ENCODE measurements around the gene OS9.

The OS9 gene

DNA sequence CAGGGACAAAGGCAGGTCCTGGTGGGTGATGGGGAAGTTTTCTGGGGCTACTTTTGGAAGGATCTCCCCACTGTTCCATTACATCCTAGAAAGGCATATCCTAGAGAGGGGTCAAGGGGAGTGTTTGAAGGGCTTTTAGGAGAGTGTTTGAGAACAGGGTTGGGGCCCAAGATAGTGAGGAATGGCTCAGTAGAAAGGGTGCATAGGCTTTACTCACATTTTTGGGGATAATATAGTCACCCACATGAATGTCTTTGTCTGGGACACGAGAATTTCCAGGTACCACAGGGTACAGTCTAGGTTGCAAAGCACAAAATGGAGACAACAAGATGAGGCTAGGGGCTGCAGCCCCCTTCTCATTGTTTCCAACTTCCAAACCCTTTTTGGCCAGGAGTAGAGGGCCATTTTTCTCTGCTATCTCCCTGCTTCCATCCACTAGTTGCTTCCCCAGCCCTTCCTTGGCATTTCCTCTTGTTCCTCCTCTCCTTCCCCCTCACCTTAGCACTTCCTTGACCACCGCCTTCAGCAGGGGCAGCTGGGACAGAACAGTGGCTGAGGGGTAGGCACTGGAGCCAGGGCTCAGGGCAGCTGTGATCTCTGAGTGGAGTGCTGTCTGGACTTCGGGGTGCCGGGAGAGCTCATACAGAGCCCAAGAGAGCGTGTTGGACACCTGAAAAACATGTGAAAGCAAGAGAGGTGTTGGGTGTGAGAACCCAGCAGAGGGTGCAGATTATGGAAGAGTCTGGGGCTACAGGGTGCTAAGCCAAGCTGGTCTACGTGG is 70.1 kb downstream of the OS9 start:
- DNase-seq (ENCODE audit: low read depth) = no peak
- TF ChIP-seq, protein P1, sequence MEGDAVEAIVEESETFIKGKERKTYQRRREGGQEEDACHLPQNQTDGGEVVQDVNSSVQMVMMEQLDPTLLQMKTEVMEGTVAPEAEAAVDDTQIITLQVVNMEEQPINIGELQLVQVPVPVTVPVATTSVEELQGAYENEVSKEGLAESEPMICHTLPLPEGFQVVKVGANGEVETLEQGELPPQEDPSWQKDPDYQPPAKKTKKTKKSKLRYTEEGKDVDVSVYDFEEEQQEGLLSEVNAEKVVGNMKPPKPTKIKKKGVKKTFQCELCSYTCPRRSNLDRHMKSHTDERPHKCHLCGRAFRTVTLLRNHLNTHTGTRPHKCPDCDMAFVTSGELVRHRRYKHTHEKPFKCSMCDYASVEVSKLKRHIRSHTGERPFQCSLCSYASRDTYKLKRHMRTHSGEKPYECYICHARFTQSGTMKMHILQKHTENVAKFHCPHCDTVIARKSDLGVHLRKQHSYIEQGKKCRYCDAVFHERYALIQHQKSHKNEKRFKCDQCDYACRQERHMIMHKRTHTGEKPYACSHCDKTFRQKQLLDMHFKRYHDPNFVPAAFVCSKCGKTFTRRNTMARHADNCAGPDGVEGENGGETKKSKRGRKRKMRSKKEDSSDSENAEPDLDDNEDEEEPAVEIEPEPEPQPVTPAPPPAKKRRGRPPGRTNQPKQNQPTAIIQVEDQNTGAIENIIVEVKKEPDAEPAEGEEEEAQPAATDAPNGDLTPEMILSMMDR (IDR thresholded peaks at IDR 0.05; ENCODE audit: low read depth, low read length, missing control alignments) = no peak
- in situ Hi-C loops (cut with HindIII; ENCODE audit: low sequenced_read_pairs) = no loop called here
- no peak overlapping the region for H3K4me3 ChIP-seq (ENCODE audit: low read depth, low read length)

DNA sequence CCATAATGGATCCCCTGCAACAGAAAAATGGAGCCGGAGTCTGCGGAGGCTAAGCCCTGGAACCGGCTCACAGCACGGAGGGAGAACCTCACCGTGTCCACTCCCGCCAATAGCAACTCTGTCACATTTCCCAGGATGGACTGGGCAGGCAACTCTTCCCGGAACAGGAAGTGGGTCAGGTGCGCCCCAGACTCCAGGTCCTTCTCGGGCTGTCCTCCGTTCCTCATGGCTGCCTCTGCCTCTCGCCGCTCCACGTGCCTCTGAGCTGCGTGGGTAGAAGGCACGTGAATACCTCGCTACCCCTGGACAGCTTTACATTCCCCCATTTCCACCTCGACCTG is 70.7 kb downstream of the OS9 start:
- H3K4me3 ChIP-seq (ENCODE audit: low read depth, low read length) = peak overlapping the region; percentile 21
- TF ChIP-seq, protein P1 (IDR thresholded peaks at IDR 0.05; ENCODE audit: low read depth, low read length, missing control alignments) = no peak
- in situ Hi-C loops (cut with HindIII; ENCODE audit: low sequenced_read_pairs) = no loop called here
- no peak for DNase-seq (ENCODE audit: low read depth)

DNA sequence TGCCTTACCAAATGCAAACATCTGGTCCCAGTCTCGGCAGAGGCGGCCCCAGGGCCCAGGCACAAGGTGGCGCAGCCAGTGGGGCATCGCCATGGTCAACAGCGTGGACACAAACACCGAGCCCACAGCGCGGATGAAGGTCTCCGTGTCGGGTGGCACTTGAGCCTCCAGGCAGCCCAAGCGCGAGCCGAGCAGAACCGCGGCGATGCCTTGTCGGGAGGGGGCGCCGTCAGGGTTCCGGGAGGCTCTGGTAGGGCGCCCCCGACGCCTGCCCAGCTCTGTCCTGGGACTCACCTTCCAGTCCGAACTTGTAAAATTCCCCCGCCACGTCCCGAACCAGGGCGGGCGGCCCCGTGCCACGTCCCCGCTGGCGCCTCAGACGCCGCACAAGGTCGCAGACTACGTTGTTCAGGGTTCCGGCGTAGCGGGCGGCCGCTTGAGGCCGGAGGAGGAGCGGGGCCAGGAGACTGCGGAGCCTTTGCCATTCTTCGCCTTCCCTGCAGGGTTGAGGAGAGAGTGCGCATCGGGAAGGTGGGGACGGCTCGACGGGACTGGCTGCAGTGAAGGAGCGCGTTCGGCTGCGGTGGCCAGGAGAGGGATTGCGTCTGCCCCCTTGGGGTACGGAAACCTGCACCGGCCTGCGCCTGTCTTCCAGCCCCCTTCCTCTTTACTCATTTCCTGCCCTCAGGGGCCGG is 71.2 kb downstream of the OS9 start:
- in situ Hi-C loops (cut with HindIII; ENCODE audit: low sequenced_read_pairs) = no loop called here
- TF ChIP-seq, protein P1 (IDR thresholded peaks at IDR 0.05; ENCODE audit: low read depth, low read length, missing control alignments) = peak; percentile 22
- peak overlapping the region; percentile 21 for H3K4me3 ChIP-seq (ENCODE audit: low read depth, low read length)
- no peak for DNase-seq (ENCODE audit: low read depth)

DNA sequence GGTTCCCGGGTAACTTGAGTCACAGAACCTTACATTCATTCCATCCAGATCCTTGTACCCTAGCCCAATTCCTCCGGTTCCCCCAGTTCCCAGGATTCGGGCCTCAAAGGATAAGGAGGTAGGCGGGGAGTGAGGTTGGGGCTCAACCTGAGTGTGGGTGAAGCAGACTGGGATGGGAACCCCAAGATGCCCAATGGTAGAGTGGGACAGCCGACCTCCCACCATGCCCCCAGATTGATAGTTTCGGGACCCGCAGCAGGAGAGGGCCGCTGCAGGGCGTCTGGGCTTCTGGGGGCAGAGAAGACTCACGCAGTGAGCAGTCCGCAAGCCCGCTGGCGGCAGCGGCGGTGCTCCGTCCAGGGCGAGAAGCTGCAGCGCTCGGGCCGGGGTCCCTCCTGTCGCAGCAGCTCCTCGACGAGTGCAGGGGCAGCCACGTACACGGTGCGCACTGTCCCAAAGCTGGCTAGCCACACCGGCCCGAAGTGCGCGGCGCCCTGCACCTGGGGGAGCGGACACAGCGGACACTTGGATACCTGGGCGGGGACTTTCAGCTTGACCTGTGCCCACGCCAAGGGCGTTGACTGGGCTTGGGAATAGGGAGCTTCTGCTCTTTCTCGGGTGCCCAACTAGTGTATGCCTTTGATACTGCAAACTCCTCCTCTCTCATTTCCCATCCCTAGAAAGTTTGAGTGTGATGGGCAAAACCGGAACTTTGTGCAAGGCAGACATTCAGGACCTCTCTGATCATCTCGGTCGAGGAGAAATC is 71.9 kb downstream of the OS9 start:
- TF ChIP-seq, protein P1 (IDR thresholded peaks at IDR 0.05; ENCODE audit: low read depth, low read length, missing control alignments) = no peak
- no peak for DNase-seq (ENCODE audit: low read depth)
- H3K4me3 ChIP-seq (ENCODE audit: low read depth, low read length) = peak overlapping the region; percentile 9
- in situ Hi-C loops (cut with HindIII; ENCODE audit: low sequenced_read_pairs) = no loop called here

DNA sequence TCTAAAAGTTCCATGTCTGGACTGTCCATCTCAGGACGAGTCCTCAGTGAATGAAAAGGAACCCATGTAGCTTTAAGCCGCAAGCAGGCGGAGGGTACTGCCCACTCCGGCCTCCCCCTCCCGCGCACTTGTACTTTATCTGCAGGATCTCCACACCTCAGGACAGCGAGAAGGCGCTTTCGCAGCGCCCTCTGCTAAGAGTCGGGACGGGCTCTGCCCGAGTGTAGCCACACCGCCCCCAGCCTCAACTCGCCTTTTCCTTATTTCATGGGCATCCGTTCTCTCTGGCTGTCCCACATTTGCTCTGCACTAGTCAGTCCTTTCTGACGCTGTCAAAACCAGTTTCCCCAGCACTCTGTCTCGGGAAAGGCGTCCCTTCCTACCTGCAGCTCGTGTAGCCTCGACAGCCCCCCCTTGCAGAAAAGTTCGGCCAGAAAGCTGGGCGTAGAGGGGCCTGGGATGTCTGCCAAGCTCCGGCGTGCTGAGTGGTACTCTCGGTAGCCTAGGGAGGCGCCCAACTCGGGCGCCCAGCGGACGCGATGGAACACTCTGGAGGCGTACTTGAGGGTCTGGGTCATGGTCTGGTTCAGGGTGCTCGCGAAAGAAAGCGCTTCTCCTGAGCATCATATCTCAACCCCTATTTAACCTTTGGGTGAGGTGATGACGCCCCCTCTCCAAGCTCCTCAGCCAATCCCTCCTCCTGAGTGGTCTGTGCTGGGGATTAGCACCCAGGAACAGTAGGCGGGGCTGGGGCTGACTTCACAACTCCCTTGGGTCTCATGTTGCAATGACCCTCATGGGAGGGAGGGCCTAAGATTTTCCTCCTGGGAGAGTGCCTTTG is 72.8 kb downstream of the OS9 start, which contains the start of gene CYP27B1:
Gene CYP27B1 (minus strand): TSS at position 615 of the 841 bp plus-strand sequence. CDS start 37 bp downstream, at position 578.
- DNase-seq (ENCODE audit: low read depth) = no peak
- TF ChIP-seq, protein P1 (IDR thresholded peaks at IDR 0.05; ENCODE audit: low read depth, low read length, missing control alignments) = no peak
- in situ Hi-C loops (cut with HindIII; ENCODE audit: low sequenced_read_pairs) = no loop called here
- H3K4me3 ChIP-seq (ENCODE audit: low read depth, low read length) = peak within 1 kb of the TSS; percentile 9

DNA sequence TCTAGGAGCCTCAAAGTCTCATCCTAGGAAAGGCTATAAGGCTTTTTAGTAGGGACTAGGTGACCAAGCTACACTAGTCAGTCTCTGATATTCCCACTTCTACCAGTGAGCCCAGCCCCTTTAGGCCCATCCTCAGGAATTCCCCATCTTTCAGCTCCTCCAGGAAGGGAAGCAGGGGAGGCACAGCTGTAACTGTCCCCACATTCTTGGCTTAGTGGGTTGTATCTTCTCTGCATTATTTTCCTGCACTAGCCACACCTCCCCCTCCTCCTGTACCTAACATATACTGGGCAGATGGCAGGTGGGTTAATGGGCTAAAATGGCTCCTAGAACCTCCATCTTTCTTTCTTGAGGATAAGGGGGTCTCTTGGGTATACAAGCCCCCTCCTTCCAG is 73.4 kb downstream of the OS9 start:
- no peak overlapping the region for H3K4me3 ChIP-seq (ENCODE audit: low read depth, low read length)
- in situ Hi-C loops (cut with HindIII; ENCODE audit: low sequenced_read_pairs) = no loop called here
- DNase-seq (ENCODE audit: low read depth) = no peak
- TF ChIP-seq, protein P1 (IDR thresholded peaks at IDR 0.05; ENCODE audit: low read depth, low read length, missing control alignments) = no peak
